Neural cell (in vitro differentiated cells): ENCODE data around the gene EYS. TPM values are rescaled to one million over a fixed set of nuclear protein-coding genes. Genes with fewer than 3 reads are reported as not detected.

ENCODE experiments used
- H2AFZ ChIP-seq: fragments of 200-600, 300-800 bp; sonication (generic), shearing (Covaris generic); 2 replicates; pipeline ENCODE4 v1.6.0; 2014; ENCODE audit warnings: low read depth, mild to moderate bottlenecking, antibody characterized with exemption, low read length, moderate library complexity
- H3F3A ChIP-seq: fragments of 200-600 bp; shearing (Covaris generic); 2 replicates; pipeline ENCODE4 v1.6.1; 2016; ENCODE audit warnings: mild to moderate bottlenecking, moderate library complexity, mixed read lengths, antibody characterized with exemption, low read length; ENCODE audit not compliant: insufficient read depth, poor library complexity, severe bottlenecking
- H3K27ac ChIP-seq: fragments of 200-600, 300-800 bp; sonication (generic), shearing (Covaris generic); 2 replicates; pipeline ENCODE4 v1.5.1; 2014; ENCODE audit warnings: mild to moderate bottlenecking, low read length, moderate library complexity
- H3K27me3 ChIP-seq: fragments of 300-800, 200-600 bp; sonication (generic), shearing (Covaris generic); 2 replicates; pipeline ENCODE4 v1.6.0; 2014; ENCODE audit warnings: mild to moderate bottlenecking, low read depth, low read length, moderate library complexity; ENCODE audit not compliant: insufficient read depth
- H3K36me3 ChIP-seq: fragments of 300-800, 200-600 bp; sonication (generic), shearing (Covaris generic); 2 replicates; pipeline ENCODE4 v1.5.1; 2014; ENCODE audit warnings: mild to moderate bottlenecking, antibody characterized with exemption, low read length, moderate library complexity; ENCODE audit not compliant: insufficient read depth
- H3K4me2 ChIP-seq: fragments of 300-800, 200-600 bp; sonication (generic), shearing (Covaris generic); 2 replicates; pipeline ENCODE4 v1.6.0; 2014; ENCODE audit warnings: mild to moderate bottlenecking, low read length
- H3K4me3 ChIP-seq: fragments of 300-800, 200-600 bp; sonication (generic), shearing (Covaris generic); 2 replicates; pipeline ENCODE4 v1.5.1; 2014; ENCODE audit warnings: mild to moderate bottlenecking, low read length, moderate library complexity
- H3K79me2 ChIP-seq: fragments of 200-600 bp; shearing (Covaris generic); replicated peaks from 2 replicates; pipeline ENCODE4 v1.6.0; 2014; ENCODE audit warnings: mild to moderate bottlenecking, low read length, moderate library complexity; ENCODE audit not compliant: insufficient read depth
- H3K9ac ChIP-seq: fragments of 300-800, 200-600 bp; sonication (generic), shearing (Covaris generic); 2 replicates; pipeline ENCODE4 v1.6.1; 2016; ENCODE audit warnings: mild to moderate bottlenecking, low read length, mixed read lengths
- H3K9me2 ChIP-seq: fragments of 200-600 bp; shearing (Covaris generic); 2 replicates; pipeline ENCODE4 v1.6.1; 2016; ENCODE audit warnings: mild to moderate bottlenecking, low read length, mixed read lengths; ENCODE audit not compliant: insufficient read depth
- H3K9me3 ChIP-seq: fragments of 200-600, 300-800 bp; sonication (generic), shearing (Covaris generic); 2 replicates; pipeline ENCODE4 v1.6.1; 2016; ENCODE audit warnings: mild to moderate bottlenecking, mixed run types, low read length, moderate library complexity, mixed read lengths
- H4K20me1 ChIP-seq: fragments of 200-600 bp; shearing (Covaris generic); 2 replicates; pipeline ENCODE4 v1.6.1; 2016; ENCODE audit warnings: mild to moderate bottlenecking, mixed run types; ENCODE audit not compliant: insufficient read depth
- EP300 ChIP-seq: fragments of 450-650 bp; conservative IDR thresholded peaks from 2 replicates; pipeline ENCODE4 v1.6.1; 2014; ENCODE audit warnings: antibody characterized with exemption, mild to moderate bottlenecking, moderate library complexity; ENCODE audit not compliant: poor library complexity, severe bottlenecking
- EZH2 ChIP-seq: fragments of 200-600, 300-800 bp; shearing (Covaris generic), sonication (generic); IDR thresholded peaks from 2 replicates; pipeline ENCODE4 v1.6.1; 2014; ENCODE audit warnings: antibody characterized with exemption, low read length, borderline replicate concordance, mild to moderate bottlenecking; ENCODE audit not compliant: insufficient read depth, poor library complexity, severe bottlenecking
- MXI1 ChIP-seq: fragments of 450-650 bp; conservative IDR thresholded peaks from 2 replicates; pipeline ENCODE4 v1.6.1; 2014; ENCODE audit warnings: antibody characterized with exemption, mild to moderate bottlenecking; ENCODE audit not compliant: poor library complexity, severe bottlenecking
- POLR2AphosphoS5 ChIP-seq: IDR thresholded peaks from 2 replicates; pipeline ENCODE4 v1.6.1; 2012
- RAD21 ChIP-seq: fragments of 450-650 bp; conservative IDR thresholded peaks from 2 replicates; pipeline ENCODE4 v1.6.1; 2014; ENCODE audit warnings: antibody characterized with exemption, mild to moderate bottlenecking, moderate library complexity
- SMC3 ChIP-seq: fragments of 450-650 bp; conservative IDR thresholded peaks from 2 replicates; pipeline ENCODE4 v1.6.1; 2014; ENCODE audit warnings: antibody characterized with exemption, mild to moderate bottlenecking, moderate library complexity; ENCODE audit not compliant: poor library complexity
- TAF1 ChIP-seq: IDR thresholded peaks from 2 replicates; pipeline ENCODE4 v1.6.1; 2012; ENCODE audit warnings: low read depth
- polyA plus RNA-seq: library from polyadenylated mRNA; depleted of rRNA; stranded (reverse); fragments of >200 nt; gene quantifications from 2 replicates; pipeline ENCODE4 v1.2.3, GENCODE V29; 2014
- TF ChIP-seq, protein P1 (sequence below): IDR thresholded peaks from 2 replicates; pipeline ENCODE4 v1.6.1; 2012; ENCODE audit warnings: borderline replicate concordance
- TF ChIP-seq, protein P2 (sequence below): fragments of 450-650 bp; IDR thresholded peaks from 2 replicates; pipeline ENCODE4 v1.5.1; 2014; ENCODE audit warnings: antibody characterized with exemption, mild to moderate bottlenecking, moderate library complexity; ENCODE audit not compliant: poor library complexity, severe bottlenecking

Gene EYS
- polyA plus RNA-seq, 1 donor from 2014 or later = 0.38 TPM

DNA sequence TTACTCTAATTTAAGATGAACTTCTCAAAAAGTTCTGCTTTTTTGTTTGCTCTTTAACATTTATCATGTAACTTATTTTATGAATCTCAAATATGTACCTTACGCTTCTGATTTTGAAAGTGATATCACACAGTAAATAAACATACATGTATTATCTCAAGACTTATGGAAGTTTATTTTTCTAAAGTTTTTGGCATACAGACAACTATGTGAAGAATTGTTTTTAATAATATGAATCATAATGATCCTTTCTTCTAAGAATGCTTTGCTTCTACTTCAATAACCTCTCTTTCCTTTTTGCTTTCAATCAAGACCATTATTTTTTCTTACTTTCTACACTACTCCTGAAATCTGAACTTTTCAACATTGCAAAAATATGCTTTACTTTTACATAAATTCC is 816.4 kb downstream of the EYS start:
- H2AFZ ChIP-seq = no peak overlapping the region
- no peaks in the 10 kb centered on the region for H4K20me1 ChIP-seq
- no peak for TF ChIP-seq RAD21
- TF ChIP-seq TAF1 = no peak
- TF ChIP-seq POLR2AphosphoS5 = no peak
- TF ChIP-seq EZH2 = no peak
- TF ChIP-seq, protein P1, sequence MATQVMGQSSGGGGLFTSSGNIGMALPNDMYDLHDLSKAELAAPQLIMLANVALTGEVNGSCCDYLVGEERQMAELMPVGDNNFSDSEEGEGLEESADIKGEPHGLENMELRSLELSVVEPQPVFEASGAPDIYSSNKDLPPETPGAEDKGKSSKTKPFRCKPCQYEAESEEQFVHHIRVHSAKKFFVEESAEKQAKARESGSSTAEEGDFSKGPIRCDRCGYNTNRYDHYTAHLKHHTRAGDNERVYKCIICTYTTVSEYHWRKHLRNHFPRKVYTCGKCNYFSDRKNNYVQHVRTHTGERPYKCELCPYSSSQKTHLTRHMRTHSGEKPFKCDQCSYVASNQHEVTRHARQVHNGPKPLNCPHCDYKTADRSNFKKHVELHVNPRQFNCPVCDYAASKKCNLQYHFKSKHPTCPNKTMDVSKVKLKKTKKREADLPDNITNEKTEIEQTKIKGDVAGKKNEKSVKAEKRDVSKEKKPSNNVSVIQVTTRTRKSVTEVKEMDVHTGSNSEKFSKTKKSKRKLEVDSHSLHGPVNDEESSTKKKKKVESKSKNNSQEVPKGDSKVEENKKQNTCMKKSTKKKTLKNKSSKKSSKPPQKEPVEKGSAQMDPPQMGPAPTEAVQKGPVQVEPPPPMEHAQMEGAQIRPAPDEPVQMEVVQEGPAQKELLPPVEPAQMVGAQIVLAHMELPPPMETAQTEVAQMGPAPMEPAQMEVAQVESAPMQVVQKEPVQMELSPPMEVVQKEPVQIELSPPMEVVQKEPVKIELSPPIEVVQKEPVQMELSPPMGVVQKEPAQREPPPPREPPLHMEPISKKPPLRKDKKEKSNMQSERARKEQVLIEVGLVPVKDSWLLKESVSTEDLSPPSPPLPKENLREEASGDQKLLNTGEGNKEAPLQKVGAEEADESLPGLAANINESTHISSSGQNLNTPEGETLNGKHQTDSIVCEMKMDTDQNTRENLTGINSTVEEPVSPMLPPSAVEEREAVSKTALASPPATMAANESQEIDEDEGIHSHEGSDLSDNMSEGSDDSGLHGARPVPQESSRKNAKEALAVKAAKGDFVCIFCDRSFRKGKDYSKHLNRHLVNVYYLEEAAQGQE = no peak
- TF ChIP-seq, protein P2, sequence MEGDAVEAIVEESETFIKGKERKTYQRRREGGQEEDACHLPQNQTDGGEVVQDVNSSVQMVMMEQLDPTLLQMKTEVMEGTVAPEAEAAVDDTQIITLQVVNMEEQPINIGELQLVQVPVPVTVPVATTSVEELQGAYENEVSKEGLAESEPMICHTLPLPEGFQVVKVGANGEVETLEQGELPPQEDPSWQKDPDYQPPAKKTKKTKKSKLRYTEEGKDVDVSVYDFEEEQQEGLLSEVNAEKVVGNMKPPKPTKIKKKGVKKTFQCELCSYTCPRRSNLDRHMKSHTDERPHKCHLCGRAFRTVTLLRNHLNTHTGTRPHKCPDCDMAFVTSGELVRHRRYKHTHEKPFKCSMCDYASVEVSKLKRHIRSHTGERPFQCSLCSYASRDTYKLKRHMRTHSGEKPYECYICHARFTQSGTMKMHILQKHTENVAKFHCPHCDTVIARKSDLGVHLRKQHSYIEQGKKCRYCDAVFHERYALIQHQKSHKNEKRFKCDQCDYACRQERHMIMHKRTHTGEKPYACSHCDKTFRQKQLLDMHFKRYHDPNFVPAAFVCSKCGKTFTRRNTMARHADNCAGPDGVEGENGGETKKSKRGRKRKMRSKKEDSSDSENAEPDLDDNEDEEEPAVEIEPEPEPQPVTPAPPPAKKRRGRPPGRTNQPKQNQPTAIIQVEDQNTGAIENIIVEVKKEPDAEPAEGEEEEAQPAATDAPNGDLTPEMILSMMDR = no peak
- H3K9me2 ChIP-seq = no peaks in the 10 kb centered on the region
- no peaks in the 10 kb centered on the region for H3F3A ChIP-seq
- no peaks in the 10 kb centered on the region for H3K79me2 ChIP-seq
- no peak overlapping the region for H3K4me3 ChIP-seq
- H3K36me3 ChIP-seq = no peaks in the 10 kb centered on the region
- H3K27ac ChIP-seq = no peak overlapping the region
- H3K27me3 ChIP-seq = no peaks in the 10 kb centered on the region
- no peak overlapping the region for H3K4me2 ChIP-seq
- no peak overlapping the region for H3K9ac ChIP-seq
- H3K9me3 ChIP-seq = no peaks in the 10 kb centered on the region

DNA sequence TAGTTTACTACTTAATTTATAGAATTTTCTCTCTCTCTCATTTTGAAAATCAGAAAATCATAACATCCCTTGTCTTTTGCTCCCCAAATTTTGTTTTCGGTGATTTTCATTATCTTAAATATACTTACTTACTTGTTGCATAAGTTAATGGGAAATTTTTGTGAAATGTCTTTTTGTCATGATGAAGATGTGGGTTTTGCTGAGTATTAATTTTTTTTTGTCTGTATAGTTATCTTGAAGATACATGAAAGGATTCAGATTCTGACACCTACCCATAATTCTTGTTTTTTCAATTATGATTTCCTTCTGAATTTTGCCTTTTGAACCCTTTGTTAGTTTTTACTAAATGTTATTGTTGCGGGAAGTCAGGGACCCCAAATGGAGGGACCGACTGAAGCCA is 817.9 kb downstream of the EYS start:
- H3F3A ChIP-seq = no peaks in the 10 kb centered on the region
- no peak overlapping the region for H3K27ac ChIP-seq
- no peaks in the 10 kb centered on the region for H3K9me3 ChIP-seq
- H3K9ac ChIP-seq = no peak overlapping the region
- no peaks in the 10 kb centered on the region for H3K9me2 ChIP-seq
- H4K20me1 ChIP-seq = no peaks in the 10 kb centered on the region
- TF ChIP-seq RAD21 = no peak
- TF ChIP-seq, protein P2 = no peak
- no peak for TF ChIP-seq MXI1
- no peak for TF ChIP-seq EP300
- no peak for TF ChIP-seq TAF1
- TF ChIP-seq SMC3 = no peak
- TF ChIP-seq POLR2AphosphoS5 = no peak
- TF ChIP-seq, protein P1 = no peak
- TF ChIP-seq EZH2 = no peak
- no peak overlapping the region for H3K4me2 ChIP-seq
- H3K4me3 ChIP-seq = no peak overlapping the region
- H3K79me2 ChIP-seq = no peaks in the 10 kb centered on the region
- H3K27me3 ChIP-seq = no peaks in the 10 kb centered on the region
- H3K36me3 ChIP-seq = no peaks in the 10 kb centered on the region
- no peak overlapping the region for H2AFZ ChIP-seq
